ENCODE data around the gene CNOT11. TPM values are rescaled to one million over a fixed set of nuclear protein-coding genes. Genes with fewer than 3 reads are reported as not detected.

Gene CNOT11
- total RNA-seq, 1 donor from 2014 or later: 24.7 TPM

DNA sequence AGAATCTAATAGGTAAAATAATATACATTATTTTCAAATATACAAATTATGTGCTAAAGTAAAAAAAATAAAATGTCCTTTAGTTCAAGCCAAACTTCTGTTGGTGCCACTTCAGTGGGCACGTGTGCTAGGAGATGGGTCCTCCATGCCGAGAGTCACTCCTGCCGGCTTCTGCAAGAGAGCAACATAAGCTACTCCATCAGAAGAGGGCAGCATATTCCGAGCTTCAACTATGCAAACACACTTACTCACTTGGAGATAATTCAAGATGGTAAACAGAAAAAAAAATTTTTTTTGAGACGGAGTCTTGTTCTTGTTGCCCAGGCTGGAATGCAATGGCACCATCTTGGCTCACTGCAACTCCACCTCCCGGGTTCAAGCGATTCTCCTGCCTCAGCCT, 24.4 kb downstream of the CNOT11 start:
- DNase-seq (ENCODE audit: low read depth, low spot score): peak; percentile 10

DNA sequence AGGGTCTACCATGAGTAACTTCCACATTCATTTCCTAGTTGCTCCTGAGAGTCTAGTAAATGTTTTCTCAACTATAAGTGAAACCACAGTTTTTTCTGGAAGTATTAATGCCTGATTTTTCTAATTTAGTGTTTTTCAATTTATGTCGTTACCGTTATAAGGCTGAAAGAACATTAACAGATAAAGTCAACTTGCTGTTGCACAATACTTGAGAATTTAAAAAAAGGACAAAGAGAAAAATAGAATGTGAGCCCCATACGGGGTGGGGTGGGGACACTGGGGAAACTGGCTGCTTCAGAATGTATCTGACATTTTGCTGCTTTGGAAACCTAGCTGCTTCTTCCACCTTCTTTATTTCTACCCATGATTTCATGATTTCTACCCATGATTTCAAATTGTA, 26.2 kb downstream of the CNOT11 start:
- DNase-seq (ENCODE audit: low read depth, low spot score): no peak

DNA sequence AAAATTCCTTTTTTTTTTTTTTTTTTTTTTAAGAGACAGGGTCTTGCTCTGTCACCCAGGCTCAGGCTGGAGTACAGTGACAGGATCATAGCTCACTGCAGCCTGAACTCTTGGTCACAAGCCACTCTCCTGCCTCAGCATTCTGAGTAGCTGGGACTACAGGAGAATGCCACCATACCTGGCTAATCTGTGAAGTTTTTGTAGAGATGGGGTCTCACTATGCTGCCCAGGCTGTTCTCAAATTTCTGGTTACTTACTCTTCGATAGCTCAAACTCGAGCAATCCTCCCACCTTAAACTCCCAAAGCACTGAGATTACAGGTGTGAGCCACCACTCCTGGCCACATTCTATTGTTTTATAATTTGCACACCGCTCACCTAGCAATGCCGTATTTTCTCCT, 28.8 kb downstream of the CNOT11 start:
- DNase-seq (ENCODE audit: low read depth, low spot score): no peak

DNA sequence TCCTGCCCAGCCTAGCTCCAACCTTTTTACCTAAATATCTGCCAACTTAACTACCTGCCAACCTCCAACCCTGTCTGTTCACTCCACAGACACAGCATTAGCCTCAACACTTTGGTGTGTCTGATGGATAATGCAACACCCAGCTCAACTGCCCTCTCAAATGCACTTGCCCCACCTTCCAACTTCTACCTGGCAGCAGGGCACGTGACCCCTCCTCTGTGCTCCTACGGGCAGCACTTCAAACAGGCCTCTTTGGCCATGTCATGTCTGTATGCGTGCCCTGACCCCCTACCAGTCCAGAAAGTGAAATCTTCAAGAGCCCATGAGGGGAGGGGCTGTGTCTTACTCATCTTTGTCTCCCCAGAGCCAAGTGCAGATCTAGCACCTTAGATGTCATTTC, 30.3 kb downstream of the CNOT11 start:
- DNase-seq (ENCODE audit: low read depth, low spot score): no peak

DNA sequence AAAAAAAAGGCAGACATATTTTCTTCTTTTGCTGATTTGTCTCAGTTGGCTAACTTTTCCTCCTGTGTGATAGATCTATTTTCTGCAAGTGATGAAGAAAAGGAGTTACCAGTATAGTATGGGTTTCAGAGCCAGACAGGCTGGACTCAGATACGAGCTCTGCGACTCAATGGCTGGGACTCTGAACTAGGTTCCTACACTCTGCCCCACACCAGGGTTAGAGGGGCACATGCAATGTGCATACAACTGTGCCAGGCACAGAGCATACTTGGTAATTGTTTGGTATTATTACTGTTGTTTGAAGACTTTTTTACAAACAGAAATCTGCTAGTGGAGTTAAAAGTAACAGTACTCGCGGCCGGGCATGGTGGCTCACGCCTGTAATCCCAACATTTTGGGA, 34.0 kb downstream of the CNOT11 start:
- no peak for DNase-seq (ENCODE audit: low read depth, low spot score)

DNA sequence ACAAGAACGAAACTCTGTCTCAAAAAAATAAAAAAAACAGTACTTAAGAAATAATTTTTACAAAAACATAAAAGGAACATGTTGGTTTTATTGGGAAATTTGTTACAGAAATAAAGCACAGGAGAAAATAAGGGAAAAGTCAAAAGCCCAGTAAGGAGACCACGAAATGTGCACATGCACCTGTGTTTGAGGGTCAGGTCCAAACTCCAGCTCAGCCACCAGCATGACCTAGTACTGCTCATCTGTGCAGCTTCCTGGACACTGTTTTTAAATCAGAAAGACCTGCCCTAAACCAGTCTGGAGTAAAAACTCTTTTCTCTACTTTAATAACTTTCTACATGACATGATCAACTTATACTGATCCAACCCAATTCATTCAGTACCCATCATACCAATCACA, 34.6 kb downstream of the CNOT11 start:
- no peak for DNase-seq (ENCODE audit: low read depth, low spot score)

DNA sequence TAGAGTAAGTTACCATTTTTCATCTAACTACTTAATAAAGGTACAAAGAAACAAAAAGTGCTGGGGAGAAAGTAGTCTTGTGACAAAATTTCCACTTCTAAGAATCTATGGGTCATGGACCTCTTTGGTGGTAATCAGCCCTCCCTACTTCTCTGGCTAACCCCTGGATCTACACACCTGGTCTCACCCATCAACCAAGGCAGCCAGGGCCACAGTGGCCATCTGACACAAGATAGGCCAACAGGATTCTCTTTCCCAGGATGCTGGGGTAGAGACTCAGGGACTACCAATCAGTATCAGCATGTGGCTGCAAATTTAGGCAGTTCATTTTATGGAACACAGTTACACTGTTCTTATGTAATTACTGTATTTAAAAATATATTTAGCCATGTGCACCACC, 38.0 kb downstream of the CNOT11 start:
- DNase-seq (ENCODE audit: low read depth, low spot score): no peak

DNA sequence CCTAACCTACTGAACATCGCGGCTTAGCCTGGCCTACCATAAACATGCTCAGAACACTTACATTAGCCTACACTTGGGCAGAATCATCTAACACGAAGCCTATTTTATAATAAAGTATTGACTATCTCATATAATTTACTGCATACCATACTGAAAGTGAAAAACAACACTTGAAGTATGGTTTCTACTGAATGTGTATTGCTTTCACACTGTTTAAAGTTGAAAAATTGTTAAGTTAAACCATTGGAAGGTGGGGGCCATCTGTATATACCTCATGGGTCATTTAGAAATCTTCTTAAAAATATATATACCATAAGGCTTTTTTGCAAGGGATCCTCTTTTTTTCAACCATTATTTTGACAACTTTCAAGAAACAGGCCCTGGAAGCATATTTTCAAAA, 39.3 kb downstream of the CNOT11 start:
- DNase-seq (ENCODE audit: low read depth, low spot score): no peak

DNA sequence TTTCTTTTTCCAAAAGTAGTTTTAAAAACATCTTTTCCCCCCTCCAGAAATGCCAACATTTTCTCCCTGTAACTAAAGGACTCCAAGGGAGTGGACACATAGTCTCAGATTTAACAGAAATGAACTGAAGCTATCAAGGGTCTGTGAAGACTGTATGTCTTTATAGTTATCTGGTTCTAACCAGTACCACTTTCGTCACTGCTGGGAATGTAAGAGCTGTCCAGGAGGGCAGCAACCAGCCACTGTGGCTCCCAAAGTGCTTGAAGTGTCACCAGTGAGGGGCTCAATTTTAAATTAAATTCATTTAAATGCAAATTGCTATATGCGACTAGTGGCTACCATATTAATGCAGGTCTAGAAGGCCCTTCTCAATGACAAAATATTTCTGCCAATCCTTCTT, 40.9 kb downstream of the CNOT11 start:
- DNase-seq (ENCODE audit: low read depth, low spot score): no peak

DNA sequence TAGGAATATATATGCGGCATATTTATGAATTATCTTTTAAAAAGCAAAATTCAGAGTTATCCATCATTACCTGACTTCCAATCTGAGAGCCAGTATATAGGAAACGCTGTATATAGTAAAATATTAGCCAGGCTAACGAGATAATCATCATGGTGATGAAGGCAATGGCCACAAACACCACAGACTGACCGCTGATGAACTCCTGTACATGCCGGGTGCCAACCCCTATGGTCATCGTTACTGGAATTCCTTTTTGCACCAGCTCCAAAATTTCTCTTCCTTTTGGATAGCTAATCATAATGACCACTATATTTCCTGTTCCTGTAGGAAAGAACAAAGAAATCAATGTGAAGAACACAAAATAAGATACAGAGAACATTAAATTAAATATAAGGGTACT, 42.2 kb downstream of the CNOT11 start:
- peak; percentile 47 for DNase-seq (ENCODE audit: low read depth, low spot score)

DNA sequence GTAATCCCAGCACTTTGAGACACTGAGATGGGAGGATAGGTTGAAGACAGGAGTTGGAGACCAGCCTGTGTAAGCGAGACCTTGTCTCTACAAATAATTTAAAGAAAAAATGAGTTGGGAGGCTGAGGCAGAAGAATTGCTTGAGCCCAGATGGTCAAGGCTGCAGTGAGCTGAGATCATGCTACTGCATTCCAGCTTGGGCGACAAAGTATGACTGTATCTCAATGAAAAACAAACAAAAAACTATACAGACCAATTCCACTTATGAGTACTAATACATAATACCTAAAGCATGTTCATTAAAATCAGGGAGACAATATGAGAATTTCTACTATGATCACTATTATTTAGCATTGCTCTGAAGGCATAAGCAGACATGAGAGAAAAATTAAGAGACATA, 43.2 kb downstream of the CNOT11 start:
- no peak for DNase-seq (ENCODE audit: low read depth, low spot score)

DNA sequence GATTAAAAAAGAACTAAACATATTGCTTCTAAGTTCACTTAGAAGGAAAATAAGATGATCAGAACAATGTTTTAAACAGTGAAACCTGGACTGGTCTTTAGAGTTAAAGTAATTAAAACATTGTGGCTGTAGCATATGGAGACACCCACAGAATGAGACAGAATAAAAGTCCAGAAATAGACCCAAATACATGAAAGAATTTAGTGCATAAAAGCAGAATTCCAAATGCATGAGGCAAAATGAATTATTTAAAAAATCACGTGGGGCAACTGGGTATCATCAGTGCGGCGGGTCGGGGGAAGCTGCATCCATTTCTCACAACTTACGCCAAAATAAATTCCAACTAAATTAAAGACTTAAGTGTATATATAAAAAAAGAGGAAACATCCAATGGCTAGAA, 43.7 kb downstream of the CNOT11 start:
- no peak for DNase-seq (ENCODE audit: low read depth, low spot score)

DNA sequence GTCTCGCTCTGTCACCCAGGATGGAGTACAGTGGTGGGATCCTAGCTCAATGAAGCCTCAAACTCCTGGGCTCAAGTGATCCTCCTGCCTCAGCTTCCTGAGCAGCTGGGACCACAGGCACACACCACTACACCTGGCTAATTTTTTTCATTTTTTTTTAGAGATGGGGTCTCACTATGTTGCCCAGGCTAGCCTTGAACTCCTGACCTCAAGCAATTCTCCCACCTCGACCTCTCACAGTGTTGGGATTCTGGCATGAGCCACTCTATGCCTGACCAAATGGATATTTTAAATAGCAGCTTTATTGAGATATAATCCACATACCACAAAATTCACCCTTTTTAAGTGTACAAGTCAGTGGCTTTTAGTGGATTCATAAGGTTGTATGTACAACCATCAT, 44.7 kb downstream of the CNOT11 start:
- DNase-seq (ENCODE audit: low read depth, low spot score): no peak

DNA sequence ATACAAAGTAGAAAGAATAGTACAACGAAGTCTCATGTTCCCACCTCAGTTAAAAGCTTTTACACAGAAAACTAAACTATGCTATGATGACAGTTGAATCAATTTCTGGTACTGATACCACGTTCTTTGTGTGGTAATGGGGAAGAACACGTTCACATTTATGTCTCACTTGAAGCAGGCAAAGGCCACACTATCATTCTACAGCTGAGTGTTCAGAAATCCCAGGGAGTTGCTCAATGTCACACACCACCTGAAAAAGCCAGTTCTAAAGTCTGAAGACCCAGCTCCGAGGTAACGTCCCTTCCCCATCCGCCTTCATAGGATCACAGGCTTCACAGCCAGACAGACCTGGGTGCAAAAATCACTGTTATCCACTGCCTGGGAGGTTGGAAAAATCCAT, 46.9 kb downstream of the CNOT11 start:
- no peak for DNase-seq (ENCODE audit: low read depth, low spot score)

DNA sequence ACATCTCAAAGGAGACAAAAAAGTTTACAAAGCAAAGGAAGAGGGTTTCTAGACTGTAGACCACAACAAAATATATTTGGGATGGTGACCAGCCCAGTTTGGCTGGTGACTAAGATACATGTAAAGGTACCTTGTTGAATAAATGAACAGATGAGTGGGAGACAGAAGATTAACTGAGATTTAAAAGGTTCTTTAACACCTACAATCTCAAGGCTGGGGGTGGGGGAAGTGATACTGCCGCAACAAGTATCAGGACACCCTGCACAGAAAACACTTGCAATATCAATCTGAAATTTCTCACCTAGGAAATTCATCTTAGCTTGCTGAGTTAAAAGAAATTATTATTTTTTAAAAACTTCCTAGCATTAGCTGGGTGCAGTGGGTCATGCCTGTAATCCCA, 47.5 kb downstream of the CNOT11 start:
- no peak for DNase-seq (ENCODE audit: low read depth, low spot score)

DNA sequence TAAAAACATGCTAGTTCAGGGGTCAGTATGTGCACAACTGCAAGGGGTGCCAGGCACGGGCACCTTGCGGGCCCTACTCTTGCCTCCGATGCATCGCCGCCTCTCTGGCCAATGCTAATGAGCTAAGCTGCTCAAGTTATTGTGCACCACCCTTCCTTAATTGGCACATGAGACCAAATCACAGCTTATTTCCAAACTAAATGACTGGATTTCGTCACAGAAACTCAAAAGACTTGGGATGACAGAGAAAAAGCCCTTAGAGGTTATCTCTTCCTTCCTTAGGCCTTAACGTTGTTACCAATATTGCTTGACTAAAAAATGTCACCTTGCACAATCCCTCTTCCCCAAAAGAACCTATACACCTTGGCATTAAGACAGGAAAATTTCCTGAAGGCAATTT, 48.1 kb downstream of the CNOT11 start:
- DNase-seq (ENCODE audit: low read depth, low spot score): no peak

DNA sequence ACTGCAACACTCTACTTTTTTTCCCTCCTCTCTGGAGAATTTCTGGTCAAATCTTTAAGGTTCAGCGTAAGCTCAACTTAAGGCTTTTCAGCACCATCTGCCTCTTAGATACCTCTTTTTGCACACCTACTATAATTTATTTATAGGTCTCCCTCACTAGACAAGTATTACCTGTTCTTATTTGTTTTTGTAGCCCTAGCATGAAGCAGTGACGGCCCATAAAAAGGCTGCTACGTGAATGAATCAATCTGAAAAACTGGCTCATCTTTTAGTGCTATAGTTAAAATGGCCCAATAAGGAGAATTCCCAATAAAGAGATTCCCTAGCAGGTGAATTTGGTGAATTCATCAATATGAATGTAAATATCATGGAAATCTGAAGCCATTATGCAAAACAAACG, 49.3 kb downstream of the CNOT11 start:
- DNase-seq (ENCODE audit: low read depth, low spot score): no peak

DNA sequence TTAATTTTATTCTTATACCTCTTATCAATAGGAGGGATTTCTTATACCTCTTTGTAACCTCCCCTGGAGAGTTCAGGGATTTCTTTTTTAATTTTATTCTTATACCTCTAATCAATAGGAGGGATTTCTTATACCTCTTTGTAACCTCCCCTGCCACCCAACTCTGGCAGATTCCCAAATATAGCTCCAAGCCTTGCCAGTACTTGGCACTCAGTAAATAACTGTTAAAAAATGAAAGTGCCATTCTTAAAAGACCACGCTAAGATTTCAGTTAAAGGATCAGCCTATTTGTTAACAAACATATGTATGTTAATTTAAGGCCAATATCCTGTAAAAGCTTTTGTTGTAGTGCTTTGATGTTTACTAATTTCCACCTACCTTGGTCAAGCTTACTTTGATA, 51.0 kb downstream of the CNOT11 start:
- no peak for DNase-seq (ENCODE audit: low read depth, low spot score)

DNA sequence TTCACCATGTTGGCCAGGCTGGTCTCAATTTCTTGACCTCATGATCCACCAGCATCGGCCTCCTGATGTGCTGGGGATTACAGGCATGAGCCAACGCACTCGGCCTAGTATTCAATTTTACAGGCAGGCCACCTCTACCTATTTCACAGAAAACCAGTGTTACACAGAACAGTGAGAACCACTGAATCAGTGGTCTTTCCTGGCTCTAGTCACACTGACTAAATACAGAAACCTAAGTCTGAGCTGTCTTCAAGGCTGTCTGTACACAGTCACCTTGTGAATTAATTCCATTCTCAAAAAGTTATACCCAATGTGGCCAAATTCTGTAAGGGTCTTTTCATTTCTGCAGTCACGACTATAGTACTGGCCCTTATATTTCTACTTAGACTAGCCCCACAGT, 52.3 kb downstream of the CNOT11 start:
- DNase-seq (ENCODE audit: low read depth, low spot score): no peak

DNA sequence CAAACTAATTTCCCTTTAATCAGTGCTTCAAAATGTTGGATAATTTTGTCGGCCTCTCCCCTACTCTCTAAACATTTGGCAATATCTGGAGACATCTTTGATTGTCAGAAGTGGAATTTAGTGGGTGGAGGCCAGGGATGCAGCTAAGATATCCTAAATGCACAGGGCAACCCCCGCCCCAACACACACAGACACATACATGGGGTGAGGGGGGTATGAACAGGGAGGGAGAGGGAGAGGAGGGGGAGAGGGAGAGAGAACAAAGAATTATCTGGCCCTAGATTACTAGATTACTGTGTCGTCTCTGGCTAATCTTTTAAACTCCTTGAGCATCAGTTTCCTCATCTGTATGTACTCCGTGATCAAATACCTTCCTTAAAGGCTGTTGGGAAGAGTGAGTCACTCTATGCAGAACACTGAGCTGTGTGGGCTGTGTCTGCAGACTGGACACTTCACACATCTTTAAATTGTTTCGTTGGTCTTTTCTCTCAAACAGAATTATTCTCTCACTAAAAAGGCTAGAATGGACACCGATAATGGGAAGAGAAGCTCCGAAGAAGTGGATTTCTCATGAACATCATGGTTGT, 52.9 kb downstream of the CNOT11 start:
- DNase-seq (ENCODE audit: low read depth, low spot score): no peak

DNA sequence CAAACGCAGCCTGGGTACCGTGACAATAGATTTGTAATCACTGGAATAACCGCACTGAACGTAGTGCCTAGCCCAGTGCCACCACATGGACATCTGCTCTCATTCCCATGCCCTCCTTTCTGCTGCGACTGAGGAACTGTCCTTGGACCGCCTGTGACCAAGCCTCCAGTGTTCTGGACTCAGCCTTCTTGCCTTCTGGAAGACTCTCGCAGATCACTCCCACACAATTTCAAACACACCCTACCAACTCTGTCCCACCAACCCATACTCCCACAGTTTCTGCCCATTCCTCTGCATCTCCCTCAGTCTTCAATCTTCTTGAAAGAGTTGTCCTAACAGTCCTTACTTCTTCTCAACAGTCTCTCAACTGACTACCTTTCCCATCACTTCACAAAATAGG, 53.7 kb downstream of the CNOT11 start:
- DNase-seq (ENCODE audit: low read depth, low spot score): no peak

DNA sequence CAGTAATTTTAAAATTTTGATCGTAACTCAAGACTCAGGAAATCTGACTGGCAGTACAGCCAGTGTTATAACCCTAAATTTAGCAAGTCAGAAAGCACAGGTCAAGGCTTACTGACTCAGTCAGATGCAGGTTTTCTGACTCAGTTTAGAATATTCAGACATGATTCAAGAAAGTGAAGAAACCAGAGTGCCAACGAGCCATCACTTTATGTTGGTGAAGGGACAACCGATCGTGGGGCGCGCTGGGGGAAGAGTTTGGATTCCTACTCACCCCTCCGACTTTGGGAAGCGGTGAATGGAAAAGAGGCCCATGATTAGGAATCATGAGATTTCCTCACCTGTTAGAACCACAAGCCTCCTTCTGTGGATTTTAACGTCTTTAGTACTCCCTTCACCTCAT, 54.8 kb downstream of the CNOT11 start:
- DNase-seq (ENCODE audit: low read depth, low spot score): no peak

DNA sequence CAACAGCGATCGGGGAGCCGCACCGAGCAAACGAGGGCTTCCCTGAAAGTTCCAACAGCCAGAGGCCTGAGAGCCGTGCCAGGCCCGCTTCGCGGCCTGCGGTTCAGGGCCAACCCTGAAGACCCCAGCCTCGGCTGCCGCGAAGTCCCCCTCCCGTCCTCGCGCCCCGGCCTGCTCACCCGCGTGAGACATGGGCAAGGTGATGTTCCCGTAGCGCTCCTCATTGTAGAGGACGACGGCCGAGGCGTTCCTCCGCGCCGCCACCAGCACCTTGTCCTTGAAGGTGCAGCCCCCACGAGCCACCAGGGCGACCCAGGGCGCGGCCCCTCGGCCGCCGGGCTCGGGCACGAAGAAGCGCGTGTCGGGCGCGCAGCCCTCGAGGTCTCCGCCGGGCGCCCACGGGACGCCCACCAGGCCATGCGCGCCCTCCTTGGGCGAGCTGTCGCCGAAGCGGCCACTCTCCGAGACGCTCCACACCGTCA, 55.3 kb downstream of the CNOT11 start:
- DNase-seq (ENCODE audit: low read depth, low spot score): no peak

Measured in pulmonary artery endothelial cell (primary cell).